ENCODE results near the gene CZIB. TPM values are rescaled to one million over a fixed set of nuclear protein-coding genes. Genes with fewer than 3 reads are reported as not detected.

CZIB gene
- 54.8 and 65.3 TPM in 2 replicates for total RNA-seq

DNA sequence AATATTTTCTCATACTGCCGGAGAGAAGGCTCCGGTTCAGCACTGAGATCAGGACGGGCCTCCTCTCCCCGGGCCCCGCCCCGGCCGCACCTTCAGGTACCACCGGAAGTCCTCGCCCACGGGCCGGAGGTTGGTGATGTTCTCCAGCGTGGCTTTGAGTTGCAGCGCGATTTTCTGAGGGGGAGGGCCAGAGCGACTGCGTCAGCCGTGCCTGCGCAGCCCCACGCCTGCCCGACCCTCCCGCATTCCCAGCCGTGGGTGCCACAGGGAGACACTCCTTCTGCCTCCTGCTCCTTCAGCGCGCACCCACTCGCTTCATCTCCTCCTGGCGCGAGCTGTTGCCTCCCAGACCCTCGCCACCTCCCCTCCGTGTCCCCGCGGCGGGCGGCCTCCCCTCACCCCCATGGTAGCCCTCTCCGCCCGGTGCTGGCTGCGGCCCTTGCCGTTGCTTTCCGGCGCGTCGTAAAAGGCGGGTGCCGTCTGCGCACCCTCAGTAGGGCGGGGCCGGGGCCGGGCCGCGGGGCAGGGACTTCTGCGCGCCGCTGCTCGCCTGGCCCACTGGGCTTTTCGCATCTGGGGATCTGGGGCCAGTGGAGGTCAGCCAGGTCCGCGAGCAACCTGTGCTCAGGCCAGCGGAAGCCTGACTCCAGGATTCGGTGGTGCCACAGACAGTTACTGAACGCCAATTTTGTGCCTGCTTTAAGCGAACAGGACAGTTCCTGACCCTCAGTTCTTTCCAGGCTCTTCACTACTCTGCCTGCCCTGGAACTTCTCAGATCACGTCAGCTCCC lies at the start of gene CZIB:
Gene CZIB (minus strand): TSS at position 464 of the 791 bp plus-strand sequence. CDS start 59 bp downstream, at position 405.

DNA sequence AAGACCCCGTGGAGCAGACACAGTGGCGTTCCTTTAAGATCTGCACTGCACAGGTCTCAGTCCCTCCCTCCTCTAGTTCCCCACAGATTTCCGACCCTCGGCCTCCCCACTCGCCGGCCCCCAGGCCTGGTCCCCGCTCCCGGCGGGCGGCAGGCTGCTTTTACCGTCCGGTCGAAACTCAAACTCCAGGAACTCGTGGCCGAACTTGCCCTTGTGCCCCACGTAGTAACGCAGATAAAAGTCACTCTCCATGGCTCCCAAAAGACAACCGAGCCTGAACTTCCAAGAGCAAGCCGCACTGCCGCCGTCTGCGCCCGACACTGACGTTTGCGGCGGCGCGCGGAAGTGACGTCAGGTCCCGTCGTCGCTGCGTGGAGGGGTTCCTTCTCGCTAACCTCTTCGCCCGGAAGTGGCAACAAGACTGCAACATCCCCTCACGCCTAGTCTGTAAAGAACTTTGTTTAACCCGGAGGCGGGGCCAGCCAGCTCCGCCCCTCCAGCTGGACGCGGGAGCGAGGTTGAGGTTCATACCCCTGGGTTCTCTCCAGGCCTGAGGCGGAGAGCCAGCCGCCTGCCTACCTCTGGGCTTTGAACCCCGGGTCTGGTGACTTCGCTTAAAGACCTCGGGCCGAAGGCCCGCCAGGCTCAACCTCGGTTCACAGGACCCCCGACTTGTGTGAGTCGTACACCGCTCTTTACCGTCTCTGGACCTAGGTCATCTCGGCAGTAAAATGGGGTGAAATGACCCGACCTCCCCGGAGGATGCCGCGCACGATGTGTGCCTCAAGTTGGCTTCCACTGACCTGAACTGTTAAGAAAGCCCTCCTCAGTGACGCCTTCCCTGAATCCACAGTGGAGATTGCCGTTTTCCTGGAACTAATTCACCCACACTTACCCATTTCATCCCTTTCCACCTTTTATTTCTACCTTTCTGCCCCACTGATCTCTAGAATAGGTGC lies 18.0 kb upstream of the CZIB start, which contains the start of gene MAGOH:
Gene MAGOH (minus strand): TSS at position 322 of the 959 bp plus-strand sequence. CDS start 70 bp downstream, at position 252.

DNA sequence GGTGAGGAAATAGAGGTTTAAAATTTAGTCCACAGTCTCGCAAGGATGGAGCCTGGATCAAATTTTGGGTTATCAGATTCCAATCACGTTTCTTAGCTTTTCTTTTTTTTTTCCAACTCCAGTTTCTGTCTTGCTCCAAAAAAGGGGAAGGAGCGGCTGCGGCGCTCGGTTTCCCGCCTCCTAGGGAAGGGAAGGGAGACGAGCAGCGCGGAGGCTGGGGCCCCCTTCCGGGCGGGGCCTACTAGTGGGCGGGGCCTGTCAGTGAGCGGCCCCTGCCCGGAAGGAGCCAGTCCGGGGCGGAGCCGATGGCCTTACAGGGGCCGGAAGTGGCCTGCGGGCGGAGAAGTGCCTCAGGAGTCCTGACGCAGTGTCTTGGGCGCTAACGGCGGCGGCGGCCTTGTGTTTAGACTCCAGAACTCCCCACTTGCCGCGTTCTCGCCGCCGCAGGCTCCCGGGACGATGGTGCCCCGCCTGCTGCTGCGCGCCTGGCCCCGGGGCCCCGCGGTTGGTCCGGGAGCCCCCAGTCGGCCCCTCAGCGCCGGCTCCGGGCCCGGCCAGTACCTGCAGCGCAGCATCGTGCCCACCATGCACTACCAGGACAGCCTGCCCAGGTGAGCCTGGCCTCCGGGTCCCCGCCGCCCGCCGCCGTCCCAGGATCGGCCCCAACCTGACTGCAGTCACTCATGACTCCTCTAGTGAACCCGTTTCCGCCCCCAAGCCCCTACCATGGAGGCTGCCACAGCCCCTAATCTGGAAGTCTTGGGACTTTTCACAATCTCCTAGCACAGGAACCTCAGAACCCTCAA lies 23.7 kb downstream of the CZIB start, which contains the start of gene CPT2:
Gene CPT2 (plus strand): TSS at position 340 of the 806 bp plus-strand sequence. CDS start 120 bp downstream, at position 460.

Other genes with a start within 250 kb of the CZIB start
- gene PODN, start 158.4 kb downstream of the CZIB start, total RNA-seq = 92.3 and 105 TPM in 2 replicates
- 0.09 and 0.82 TPM in 2 replicates for gene SLC1A7, start 78.0 kb downstream of the CZIB start, total RNA-seq
- gene CPT2, start 23.8 kb downstream of the CZIB start, total RNA-seq = 14.6 and 18.3 TPM in 2 replicates
- 11.7 and 40.8 TPM in 2 replicates for gene MAGOH, start 17.9 kb upstream of the CZIB start, total RNA-seq
- gene LRP8, start 107.4 kb upstream of the CZIB start, total RNA-seq = 5.7 and 7.1 TPM in 2 replicates
- not detected in 2 replicates for gene DMRTB1, start 238.8 kb upstream of the CZIB start, total RNA-seq